Lower lobe of right lung (tissue), 2 donors: Measurements from ENCODE around the gene ACTN1. TPM values are rescaled to one million over a fixed set of nuclear protein-coding genes. Genes with fewer than 3 reads are reported as not detected.

Experiments used
- ATAC-seq, 2 donors: fragments of 200-7000 bp; cut with Tn5 transposase; one replicate each; pipeline ENCODE4 v1.9.1; 2020 to 2022; ENCODE audit warnings: mild to moderate bottlenecking in 2 of 2, moderate library complexity in 2 of 2
- DNase-seq: peaks from one replicate; pipeline ENCODE4 v3.0.0-alpha.2; 2020
- H3K27ac ChIP-seq: fragments of 200-600 bp; one replicate; pipeline ENCODE4 v1.8.0; 2022
- H3K27me3 ChIP-seq: fragments of 200-600 bp; one replicate; pipeline ENCODE4 v1.8.0; 2022; ENCODE audit warnings: low read depth
- H3K36me3 ChIP-seq: fragments of 200-600 bp; one replicate; pipeline ENCODE4 v1.8.0; 2022; ENCODE audit warnings: mild to moderate bottlenecking
- H3K4me1 ChIP-seq: fragments of 200-600 bp; one replicate; pipeline ENCODE4 v1.8.0; 2022
- H3K4me3 ChIP-seq: fragments of 200-600 bp; one replicate; pipeline ENCODE4 v1.8.0; 2022; ENCODE audit warnings: mild to moderate bottlenecking
- H3K9me3 ChIP-seq: fragments of 200-600 bp; one replicate; pipeline ENCODE4 v1.8.0; 2022
- intact Hi-C: fragments of 100-400 bp; cut with DNase I; formaldehyde crosslinking; loops from one replicate; pipeline ENCODE4 v1.11.0; 2022
- total RNA-seq: library from RNA; stranded (reverse); fragmentation: NEBNext Ultra II Directional; extraction: Animal tissue kit (Norgen Biotek cat#: 25700); gene quantifications from one replicate; pipeline ENCODE4 v1.2.1, GENCODE V29; 2021
- TF ChIP-seq, protein P1 (sequence below): fragments of 200-600 bp; IDR thresholded peaks from one replicate; pipeline ENCODE4 v1.8.0; 2022; ENCODE audit warnings: antibody characterized with exemption, mild to moderate bottlenecking
- donor health status: DM: no; HTN: yes; CAD: no; lungs with severe emphysema.

The ACTN1 gene
- total RNA-seq, 1 donor from 2014 or later, result 124 TPM

DNA sequence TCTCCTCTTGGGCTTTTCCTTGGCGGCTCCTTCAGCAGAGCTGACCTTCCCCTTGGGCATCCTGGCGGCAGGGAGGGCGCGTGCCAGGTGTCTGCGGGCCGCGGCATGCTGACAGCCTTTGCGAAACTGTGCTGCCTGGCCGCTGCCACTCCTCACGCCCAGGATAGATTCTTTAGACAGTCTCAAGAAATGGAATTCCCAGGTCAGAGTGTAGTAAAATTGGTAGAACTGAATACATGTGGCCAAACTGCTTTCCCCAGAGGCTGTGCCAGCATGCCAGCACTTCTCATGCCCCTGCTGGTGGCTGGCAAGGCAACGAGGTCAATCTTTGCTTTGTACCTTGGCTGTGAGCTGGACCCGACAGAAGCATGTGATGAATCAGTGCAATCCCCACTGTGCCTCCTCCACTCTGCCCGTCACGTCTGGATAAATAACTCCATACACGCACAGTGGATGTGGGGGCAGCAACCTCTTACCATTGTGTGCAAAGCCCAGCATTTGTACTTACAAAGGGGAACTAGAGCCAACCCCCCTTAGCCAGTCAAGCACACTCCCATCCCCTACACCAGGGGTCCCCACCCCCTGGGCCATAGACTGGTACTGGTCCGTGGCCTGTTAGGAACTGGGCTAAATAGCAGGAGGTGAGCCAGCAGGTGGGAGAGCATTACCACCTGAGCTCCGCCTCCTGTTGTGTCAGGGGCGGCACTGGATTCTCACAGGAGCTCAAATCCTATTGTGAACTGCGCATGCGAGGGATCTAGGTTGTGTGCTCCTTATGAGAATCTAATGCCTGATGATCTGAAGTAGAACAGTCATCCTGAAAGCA is 90.9 kb downstream of the ACTN1 start:
- Histone ChIP-seq H3K27me3 (no peaks in the 10 kb centered on the region), H3K4me1 (no peaks in the 10 kb centered on the region), H3K36me3 (peaks cover 95% of the 10 kb centered on the region), H3K27ac (no peak overlapping the region), H3K9me3 (no peaks in the 10 kb centered on the region), H3K4me3 (no peak overlapping the region)
- intact Hi-C loops, result no loop called here
- no peak for DNase-seq
- TF ChIP-seq, protein P1, sequence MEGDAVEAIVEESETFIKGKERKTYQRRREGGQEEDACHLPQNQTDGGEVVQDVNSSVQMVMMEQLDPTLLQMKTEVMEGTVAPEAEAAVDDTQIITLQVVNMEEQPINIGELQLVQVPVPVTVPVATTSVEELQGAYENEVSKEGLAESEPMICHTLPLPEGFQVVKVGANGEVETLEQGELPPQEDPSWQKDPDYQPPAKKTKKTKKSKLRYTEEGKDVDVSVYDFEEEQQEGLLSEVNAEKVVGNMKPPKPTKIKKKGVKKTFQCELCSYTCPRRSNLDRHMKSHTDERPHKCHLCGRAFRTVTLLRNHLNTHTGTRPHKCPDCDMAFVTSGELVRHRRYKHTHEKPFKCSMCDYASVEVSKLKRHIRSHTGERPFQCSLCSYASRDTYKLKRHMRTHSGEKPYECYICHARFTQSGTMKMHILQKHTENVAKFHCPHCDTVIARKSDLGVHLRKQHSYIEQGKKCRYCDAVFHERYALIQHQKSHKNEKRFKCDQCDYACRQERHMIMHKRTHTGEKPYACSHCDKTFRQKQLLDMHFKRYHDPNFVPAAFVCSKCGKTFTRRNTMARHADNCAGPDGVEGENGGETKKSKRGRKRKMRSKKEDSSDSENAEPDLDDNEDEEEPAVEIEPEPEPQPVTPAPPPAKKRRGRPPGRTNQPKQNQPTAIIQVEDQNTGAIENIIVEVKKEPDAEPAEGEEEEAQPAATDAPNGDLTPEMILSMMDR, result no peak
- no peak for ATAC-seq

DNA sequence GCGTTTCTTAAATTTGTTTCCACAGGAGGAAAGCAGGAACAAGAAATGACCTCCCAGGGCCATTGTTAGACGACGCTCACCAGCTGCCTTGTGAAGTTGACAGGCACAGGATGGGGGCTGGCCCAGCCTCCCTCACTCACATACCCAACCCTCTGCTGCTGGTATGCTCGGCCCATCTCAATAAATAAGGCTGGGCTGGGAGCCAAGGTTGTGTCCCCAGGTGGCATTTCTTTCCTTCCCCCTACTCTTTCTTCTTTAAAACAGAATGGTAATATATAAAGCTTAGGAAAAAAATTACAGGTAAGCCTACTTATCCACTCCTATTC is 93.0 kb downstream of the ACTN1 start:
- ATAC-seq, result no peak
- peaks cover 95% of the 10 kb centered on the region for H3K36me3 ChIP-seq
- H3K27ac ChIP-seq, result no peak overlapping the region
- no peaks in the 10 kb centered on the region for H3K4me1 ChIP-seq
- TF ChIP-seq, protein P1, result no peak
- no peaks in the 10 kb centered on the region for H3K27me3 ChIP-seq
- no peak for DNase-seq
- no peaks in the 10 kb centered on the region for H3K9me3 ChIP-seq
- intact Hi-C loops, result no loop called here
- no peak overlapping the region for H3K4me3 ChIP-seq

GRCh38 chr14:68885226-68886108 is 93.6 kb downstream of the ACTN1 start:
- H3K27me3 ChIP-seq, result no peaks in the 10 kb centered on the region
- no peaks in the 10 kb centered on the region for H3K9me3 ChIP-seq
- ATAC-seq (no peak), DNase-seq (no peak)
- TF ChIP-seq, protein P1, result no peak
- no peak overlapping the region for H3K27ac ChIP-seq
- H3K36me3 ChIP-seq, result peaks cover 95% of the 10 kb centered on the region
- H3K4me1 ChIP-seq, result no peaks in the 10 kb centered on the region
- H3K4me3 ChIP-seq, result no peak overlapping the region
- intact Hi-C loops, result no loop called here

GRCh38 chr14:68884031-68885030 is 94.8 kb downstream of the ACTN1 start:
- Histone ChIP-seq H3K27ac (no peak overlapping the region), H3K4me1 (no peaks in the 10 kb centered on the region), H3K4me3 (no peak overlapping the region), H3K27me3 (no peaks in the 10 kb centered on the region), H3K9me3 (no peaks in the 10 kb centered on the region), H3K36me3 (peaks cover 95% of the 10 kb centered on the region)
- intact Hi-C loops, result no loop called here
- ATAC-seq (no peak), DNase-seq (no peak)
- TF ChIP-seq, protein P1, result no peak

- TF ChIP-seq, protein P1, result no peak
- H3K27me3 ChIP-seq, result no peaks in the 10 kb centered on the region
- no peaks in the 10 kb centered on the region for H3K9me3 ChIP-seq
- no peaks in the 10 kb centered on the region for H3K4me1 ChIP-seq
- no peak for DNase-seq
- no peak for ATAC-seq
- H3K4me3 ChIP-seq, result no peak overlapping the region
- H3K36me3 ChIP-seq, result peaks cover 97% of the 10 kb centered on the region
- intact Hi-C loops, result no loop called here
- H3K27ac ChIP-seq, result peak overlapping the region; percentile 53
Measured at GRCh38 chr14:68882235-68882634, 96.9 kb downstream of the ACTN1 start.
